Spleen (tissue), 7 donors: ENCODE measurements around the gene PLD5.
"Not testable (repeated sequence)": the region's sequence is repeated elsewhere in the genome, so short reads cannot be mapped to it uniquely, and the experiment has no call there.

Experiments
- CTCF ChIP-seq, 11 experiments: fragments of 200-600 bp in 7 of 11; fragments of 450-650 bp in 4 of 11; sonication (generic) in 4 of 11; IDR thresholded peaks in 8 of 11; conservative IDR thresholded peaks in 3 of 11; 1 replicate in 7 of 11; 2 replicates in 4 of 11; pipeline versions ENCODE4 v1.4.0 to v1.8.0; 2016 to 2021; ENCODE audit warnings: antibody characterized with exemption in 11 of 11, inconsistent platforms in 4 of 11, mild to moderate bottlenecking in 1 of 11
- POLR2A ChIP-seq, 3 donors: fragments of 450-650 bp; IDR thresholded peaks; one replicate each; pipeline ENCODE4 v1.5.1; 2017; ENCODE audit warnings: antibody characterized with exemption in 3 of 3, mild to moderate bottlenecking in 1 of 3
- POLR2AphosphoS5 ChIP-seq, 3 donors: sonication (generic); formaldehyde crosslinking; IDR thresholded peaks; one replicate each; pipeline ENCODE4 v1.5.1; 2017; ENCODE audit warnings: antibody characterized with exemption in 3 of 3
- donor health status: DM: no; HTN: no; CAD: no; lungs with moderate emphysema.
- donor health status: DM: no; HTN: no; CAD: no.
- donor health status: DM: no; HTN: no; CAD: no.

- TF ChIP-seq CTCF (IDR thresholded peaks at IDR 0.05 in 8 of 11, conservative IDR thresholded peaks at IDR 0.05 in 3 of 11); POLR2AphosphoS5 (IDR thresholded peaks at IDR 0.05); POLR2A (IDR thresholded peaks at IDR 0.05): not testable (repeated sequence)
Measured at GRCh38 chr1:242282758-242283485, 241.6 kb downstream of the PLD5 start.
